Kidney tubule cell (primary cell): Measurements from ENCODE around the gene RSPH1.
"Not testable (repeated sequence)": the region's sequence is repeated elsewhere in the genome, so short reads cannot be mapped to it uniquely, and the experiment has no call there.

Source experiments
- DNase-seq: peaks from one replicate; pipeline ENCODE4 v3.0.0-alpha.2; 2018; ENCODE audit warnings: low spot score

Gene RSPH1

DNA sequence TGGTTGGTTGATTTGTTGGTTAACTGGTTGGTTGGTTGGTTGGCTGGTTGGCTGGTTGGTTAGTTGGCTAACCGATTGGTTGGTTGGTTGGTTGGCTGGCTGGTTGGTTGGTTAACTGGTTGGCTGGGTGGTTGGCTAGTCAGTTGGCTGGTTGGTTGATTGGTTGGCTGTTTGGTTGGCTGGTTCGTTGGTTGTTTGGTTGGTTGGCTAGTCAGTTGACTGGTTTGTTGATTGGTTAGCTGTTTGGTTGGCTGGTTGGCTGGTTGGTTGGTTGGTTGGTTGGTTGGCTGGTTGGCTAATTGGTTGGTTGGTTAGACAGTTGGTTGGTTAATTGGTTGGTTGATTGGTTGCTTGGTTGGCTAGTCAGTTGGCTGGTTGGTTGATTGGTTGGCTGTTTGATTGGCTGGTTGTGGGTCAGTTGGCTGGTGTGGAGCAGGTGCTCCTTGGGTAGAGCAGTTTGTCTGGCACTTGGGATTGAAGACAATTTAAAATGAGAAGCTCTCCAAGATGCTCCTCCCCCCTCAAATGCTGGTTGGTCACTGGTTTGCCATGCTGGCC lies 6.9 kb downstream of the RSPH1 start:
- DNase-seq, result no peak

- no peak for DNase-seq
Observed at GRCh38 chr21:42486531-42486930, 9.5 kb downstream of the RSPH1 start.

DNA sequence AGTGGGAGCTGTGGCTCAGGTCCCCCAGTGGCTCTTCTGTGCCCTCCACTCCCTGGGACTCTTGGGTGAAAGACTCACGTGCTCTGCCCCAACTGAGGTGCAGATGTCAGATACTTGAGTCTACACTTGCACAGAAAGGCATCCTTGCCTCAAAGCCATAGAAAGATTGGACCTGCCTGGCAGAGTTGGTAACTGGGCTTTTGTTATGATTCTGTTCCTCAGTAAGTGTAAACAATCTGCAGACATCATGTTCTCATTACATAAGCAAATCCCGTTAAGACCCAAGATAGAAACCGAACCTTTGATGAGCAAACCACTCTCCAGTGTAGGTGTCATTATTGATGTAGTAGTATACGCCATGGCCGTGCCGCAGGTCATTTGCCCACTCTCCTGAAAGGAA lies 10.0 kb downstream of the RSPH1 start:
- DNase-seq, result no peak

- DNase-seq, result no peak
Observed at GRCh38 chr21:42484966-42485365, 11.1 kb downstream of the RSPH1 start.

DNA sequence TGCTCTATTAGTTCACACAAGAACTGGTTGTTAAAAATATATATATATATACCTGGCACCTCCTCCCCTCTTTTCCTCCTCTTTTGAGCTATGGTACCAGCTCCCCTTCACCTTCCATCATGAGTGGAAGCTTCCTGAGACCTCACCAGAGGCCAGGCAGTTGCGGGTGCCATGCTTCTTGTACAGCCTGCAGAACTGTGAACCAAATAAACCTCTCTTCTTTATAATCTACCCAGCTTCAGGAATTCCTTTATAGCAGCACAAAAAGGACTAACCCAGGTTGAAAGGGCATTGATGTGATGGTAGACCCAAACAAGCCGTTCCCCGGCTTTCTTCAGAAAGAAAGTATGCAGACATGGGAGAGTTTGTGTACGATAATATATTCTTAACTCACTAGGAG lies 14.9 kb downstream of the RSPH1 start:
- no peak for DNase-seq

DNA sequence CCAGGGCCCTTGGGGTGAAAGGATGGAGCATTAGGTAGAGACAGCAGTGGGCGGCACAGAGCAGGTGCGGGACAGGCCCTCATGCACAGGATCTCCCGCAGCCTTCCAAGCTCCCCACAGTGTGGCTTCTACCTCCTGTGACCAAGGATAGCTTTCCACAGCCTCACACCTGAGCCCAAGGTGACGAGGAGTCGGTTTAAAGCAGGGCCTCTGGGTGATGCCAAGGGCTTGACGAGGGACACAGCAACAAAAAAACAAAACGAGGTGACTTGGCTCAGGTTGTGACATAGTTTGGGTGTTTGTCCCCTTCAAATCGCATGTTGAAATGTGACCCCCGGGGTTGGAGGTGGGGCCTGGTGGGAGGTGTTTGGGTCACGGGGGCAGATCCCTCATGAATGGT lies 15.3 kb downstream of the RSPH1 start:
- DNase-seq, result no peak

- no peak for DNase-seq
Observed at GRCh38 chr21:42479582-42479981, 16.4 kb downstream of the RSPH1 start.

DNA sequence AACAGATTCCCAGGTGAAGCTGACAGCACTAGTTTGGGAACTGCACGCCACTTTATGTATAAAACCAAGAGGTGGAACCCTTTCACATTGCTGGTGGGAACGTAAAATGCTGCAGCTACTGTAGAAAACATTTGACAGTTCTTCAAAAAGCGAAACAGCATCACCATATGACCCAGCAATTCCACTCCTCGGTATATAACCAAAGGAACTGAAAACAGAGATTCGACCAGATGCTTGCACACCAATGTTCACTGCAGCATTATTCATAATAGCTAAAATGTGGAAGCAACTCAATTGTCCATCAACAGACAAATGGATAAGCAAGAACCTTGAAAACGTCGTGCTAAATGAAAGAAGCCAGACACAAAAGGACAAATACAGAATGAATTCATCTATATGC lies 17.5 kb downstream of the RSPH1 start:
- DNase-seq, result no peak

DNA sequence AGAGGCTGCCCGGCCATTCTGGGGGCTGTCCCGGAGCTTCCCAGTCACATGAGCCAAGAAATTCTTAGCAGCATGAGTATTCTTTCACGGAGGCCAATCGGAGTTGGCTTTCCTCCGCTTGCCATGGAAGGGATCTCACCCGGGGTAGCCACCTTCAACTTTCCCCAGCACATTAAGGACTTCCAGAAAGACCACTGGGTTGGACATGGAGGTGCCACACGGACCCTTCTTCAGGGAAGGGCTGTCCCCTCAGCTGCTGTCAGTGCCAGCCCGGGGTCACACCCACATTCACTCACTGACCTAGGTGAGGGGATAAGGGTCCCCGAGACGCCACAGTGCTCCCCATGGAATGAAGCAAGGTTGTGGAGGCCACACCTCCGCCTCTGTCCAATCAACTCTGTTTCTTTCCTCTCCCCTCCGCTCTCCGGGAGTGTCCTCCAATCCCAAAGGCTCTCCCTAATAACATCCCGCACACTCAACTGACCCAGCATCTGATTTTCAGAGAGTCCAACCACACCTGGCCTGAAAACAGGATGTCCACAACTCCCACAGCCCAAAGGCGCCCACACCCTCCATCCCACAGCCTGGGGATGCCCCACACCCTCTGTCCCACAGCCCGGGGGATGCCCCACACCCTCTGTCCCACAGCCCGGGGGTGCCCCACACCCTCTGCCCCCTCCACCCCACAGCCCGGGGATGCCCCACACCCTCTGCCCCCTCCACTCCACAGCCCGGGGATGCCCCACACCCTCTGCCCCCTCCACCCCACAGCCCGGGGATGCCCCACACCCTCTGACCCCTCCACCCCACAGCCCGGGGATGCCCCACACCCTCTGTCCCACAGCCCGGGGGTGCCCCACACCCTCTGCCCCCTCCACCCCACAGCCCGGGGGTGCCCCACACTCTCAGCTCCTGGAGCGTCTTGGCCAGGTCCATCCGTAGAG lies 19.4 kb downstream of the RSPH1 start:
- DNase-seq, result peak; percentile 14

GRCh38 chr21:42475526-42476387 lies 20.3 kb downstream of the RSPH1 start:
- DNase-seq, result no peak

GRCh38 chr21:42475036-42475435 lies 21.0 kb downstream of the RSPH1 start:
- DNase-seq, result peak; percentile 87

- DNase-seq, result peak; percentile 97
Observed at GRCh38 chr21:42474043-42474831, 21.8 kb downstream of the RSPH1 start.

DNA sequence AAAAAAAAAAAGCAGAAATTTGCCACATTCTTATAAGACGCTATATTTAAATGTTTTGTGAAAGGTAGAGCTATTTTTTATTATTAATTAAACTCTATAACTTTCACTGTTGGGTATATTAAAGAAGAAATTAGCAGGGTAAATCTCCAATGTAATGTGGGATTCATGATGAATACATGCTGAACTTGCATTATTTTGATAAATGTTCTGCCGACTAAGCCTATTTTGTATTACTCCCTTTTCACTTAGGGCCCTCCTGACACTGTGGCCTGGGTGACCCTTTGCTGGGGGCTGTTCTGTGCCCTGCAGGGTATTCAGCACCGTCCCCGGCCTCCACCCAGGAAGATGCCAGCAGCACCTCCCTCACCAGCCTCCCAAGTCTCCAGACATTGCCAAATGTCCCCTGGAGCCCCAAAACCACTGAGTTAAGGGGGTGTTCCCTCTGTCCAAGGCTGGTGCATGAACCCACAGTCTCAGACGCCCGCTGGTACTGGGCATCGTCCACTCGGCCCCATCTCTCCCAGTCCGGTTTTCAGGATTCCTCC lies 22.5 kb downstream of the RSPH1 start:
- DNase-seq, result no peak

DNA sequence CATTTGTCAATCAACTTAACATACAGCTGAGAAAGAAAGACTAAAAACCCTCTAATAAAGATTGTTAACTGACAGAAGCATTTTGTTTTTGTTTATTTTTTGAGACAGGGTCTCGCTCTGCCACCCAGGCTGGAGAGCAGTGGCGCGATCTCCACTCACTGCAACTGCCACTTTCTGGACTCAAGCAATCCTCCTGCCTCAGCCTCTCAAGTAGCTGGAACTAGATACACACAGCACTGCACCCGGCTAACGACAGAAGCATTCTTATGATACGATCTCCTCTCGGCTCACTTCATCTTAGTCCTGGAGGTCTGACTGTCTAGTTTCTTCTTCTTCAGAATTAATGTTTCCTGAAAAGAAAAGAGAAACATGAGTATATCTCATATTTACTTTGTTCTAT lies 23.5 kb downstream of the RSPH1 start:
- DNase-seq, result no peak

DNA sequence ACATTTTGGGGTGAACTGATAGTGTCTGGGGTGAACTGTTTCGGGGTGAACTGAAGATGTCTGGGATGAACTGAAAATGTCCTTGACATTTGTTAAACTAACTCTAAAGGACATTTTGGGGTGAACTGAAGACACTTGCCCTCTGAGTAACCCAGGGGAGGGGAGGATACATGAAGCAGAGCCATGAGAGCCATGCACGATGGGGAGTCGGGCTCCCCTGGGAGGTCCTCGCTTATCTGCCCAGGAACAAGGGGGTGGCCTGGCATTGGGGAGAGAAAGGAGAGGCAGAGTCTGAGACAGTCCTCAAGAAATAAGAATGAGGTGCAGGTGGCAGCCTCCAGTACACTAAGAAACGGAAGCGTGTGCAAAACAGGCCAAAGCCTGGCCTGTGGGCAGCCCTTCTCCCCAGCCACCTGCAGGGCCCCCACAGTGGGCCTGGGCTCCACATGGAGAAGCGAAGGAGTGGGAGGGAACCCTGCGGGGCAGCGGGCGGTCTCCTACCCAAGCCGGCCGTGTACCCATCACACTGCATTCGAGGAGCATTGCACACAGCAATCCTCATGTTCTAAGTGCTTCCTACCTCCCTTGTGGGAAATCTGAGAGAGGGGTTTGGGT lies 24.2 kb downstream of the RSPH1 start:
- no peak for DNase-seq

- DNase-seq, result no peak
Observed at GRCh38 chr21:42471206-42471605, 24.8 kb downstream of the RSPH1 start.

- DNase-seq, result not testable (repeated sequence)
Observed at GRCh38 chr21:42469726-42470125, 26.3 kb downstream of the RSPH1 start.

GRCh38 chr21:42469272-42469671 lies 26.8 kb downstream of the RSPH1 start:
- no peak for DNase-seq

DNA sequence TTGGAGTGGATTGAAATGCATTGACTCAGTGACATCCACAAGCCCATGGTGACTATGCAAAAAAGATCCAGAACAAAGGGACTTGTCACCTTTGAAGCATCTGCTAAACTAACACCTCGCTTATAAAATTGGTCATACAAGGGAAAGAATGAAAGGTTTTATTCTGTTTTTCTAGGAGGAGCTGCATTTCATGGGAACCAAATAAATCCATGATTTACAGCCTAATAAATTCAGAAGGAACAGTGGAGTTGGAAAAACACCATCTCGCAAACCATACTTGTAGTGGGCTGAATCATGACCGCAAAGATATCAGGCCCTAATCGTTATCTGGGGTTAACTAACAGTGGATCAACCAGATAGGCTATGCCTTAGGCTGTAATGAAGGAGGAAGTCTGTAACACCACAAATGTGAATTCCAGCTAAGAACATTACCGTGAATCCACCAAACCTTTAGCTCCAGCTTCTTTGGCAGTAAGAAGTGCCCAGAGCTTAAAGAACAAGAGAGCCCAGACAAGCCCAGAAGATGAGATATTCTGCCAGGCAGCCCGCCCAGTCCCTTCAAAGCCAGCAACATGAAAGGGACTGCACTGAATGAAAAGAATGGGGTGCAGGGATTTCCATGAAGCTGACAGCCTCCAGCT lies 27.4 kb downstream of the RSPH1 start:
- peak; percentile 45 for DNase-seq

DNA sequence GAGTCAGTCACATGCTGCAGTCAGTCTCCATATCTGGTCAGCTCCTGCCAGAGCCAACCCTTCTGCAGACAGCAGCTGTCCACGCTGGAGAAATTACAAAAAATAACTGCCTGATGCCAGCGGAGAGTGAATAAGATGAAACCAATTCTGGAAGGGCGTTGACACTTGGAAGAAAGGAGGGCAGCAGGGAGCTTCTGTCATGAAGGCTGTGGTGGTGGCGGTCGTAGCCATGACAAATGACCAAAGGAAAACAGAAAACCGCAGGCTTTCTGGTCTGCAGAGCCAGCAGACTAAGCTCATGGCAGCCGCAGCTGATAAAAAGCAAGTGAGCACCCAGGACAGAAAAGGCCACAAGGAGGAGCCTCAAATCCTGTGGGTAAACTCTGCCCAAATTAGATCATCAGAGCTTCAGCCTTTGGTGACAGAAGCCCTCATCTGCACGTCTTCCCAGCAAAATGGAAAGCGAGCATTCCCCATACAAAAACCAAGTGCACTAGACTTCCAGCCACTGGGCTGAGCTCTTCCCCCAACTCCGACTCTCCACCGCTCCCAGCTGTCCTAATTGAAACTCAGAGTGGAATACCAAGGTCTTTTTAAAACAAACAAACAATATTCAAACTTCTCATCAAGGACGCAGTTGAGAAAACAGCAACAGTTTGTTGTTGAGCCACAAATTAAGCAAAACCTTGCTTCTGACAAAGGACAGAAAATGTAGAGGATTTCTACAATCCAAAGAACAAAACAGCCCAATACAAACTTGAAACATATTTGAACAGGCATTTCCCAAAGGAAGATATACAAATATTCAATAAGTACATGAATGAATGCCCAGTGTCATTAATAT lies 28.7 kb downstream of the RSPH1 start:
- peak; percentile 61 for DNase-seq
